Activated B cell treated with CpG ODN at 0.5 μM for 24 hours (primary cell): ENCODE data around the gene NPLOC4. TPM values are rescaled to one million over a fixed set of nuclear protein-coding genes. Genes with fewer than 3 reads are reported as not detected.
A peak's percentile ranks its signal among the peaks of the same experiment; 100 is the strongest.

ENCODE experiments used
- ATAC-seq: fragments of 200-7000 bp; cut with Tn5 transposase; one replicate; pipeline ENCODE4 v1.10.0; 2021; ENCODE audit warnings: low read depth, mild to moderate bottlenecking, moderate library complexity
- CTCF ChIA-PET: fragments of 350-600 bp; sonication (Branson Sonifier 250); formaldehyde crosslinking; loops from one replicate; lab custom pipeline; 2021; ENCODE audit warnings: antibody characterized with exemption; lab: Charles Lee
- POLR2A ChIA-PET: fragments of 350-600 bp; sonication (Branson Sonifier 250); formaldehyde crosslinking; loops from one replicate; lab custom pipeline; 2021; ENCODE audit warnings: antibody characterized with exemption; lab: Charles Lee
- DNase-seq: peaks from one replicate; pipeline ENCODE4 v3.0.0; 2022
- H3K27ac Mint-ChIP-seq: one replicate; pipeline ENCODE4 v1.8.0; 2020; ENCODE audit warnings: mixed read lengths
- H3K27me3 Mint-ChIP-seq: one replicate; pipeline ENCODE4 v1.8.0; 2021; ENCODE audit warnings: mixed read lengths
- H3K36me3 Mint-ChIP-seq: one replicate; pipeline ENCODE4 v1.8.0; 2021; ENCODE audit warnings: low read depth, mixed read lengths
- H3K4me1 Mint-ChIP-seq: one replicate; pipeline ENCODE4 v1.8.0; 2021; ENCODE audit warnings: mixed read lengths
- H3K4me3 Mint-ChIP-seq: one replicate; pipeline ENCODE4 v1.8.0; 2020; ENCODE audit warnings: mild to moderate bottlenecking, mixed read lengths
- H3K9me3 Mint-ChIP-seq: one replicate; pipeline ENCODE4 v1.8.0; 2020; ENCODE audit warnings: mixed read lengths
- CTCF ChIP-seq: fragments of 200-600 bp; IDR thresholded peaks from one replicate; pipeline ENCODE4 v1.8.0; 2022; ENCODE audit warnings: antibody characterized with exemption, mild to moderate bottlenecking
- intact Hi-C: fragments of 100-400 bp; cut with micrococcal nuclease; formaldehyde crosslinking; loops from one replicate; pipeline ENCODE4 v1.15.1; 2024
- total RNA-seq: library from RNA; stranded (reverse); gene quantifications from 2 replicates; pipeline ENCODE4 v1.2.3, GENCODE V29; 2022

Gene NPLOC4
- total RNA-seq, 1 donor from 2014 or later = 132 TPM

- no peaks in the 10 kb centered on the region for H3K9me3 Mint-ChIP-seq
- peaks cover 4% of the 10 kb centered on the region for H3K27me3 Mint-ChIP-seq
- DNase-seq (no peak), ATAC-seq (no peak)
- TF ChIP-seq CTCF = no peak
- peaks cover 32% of the 10 kb centered on the region for H3K36me3 Mint-ChIP-seq
- CTCF ChIA-PET = interaction anchor here (1.0 to 2.1 kb wide), 5 partner anchors 19 to 285 kb away, joined by 3 to 8 read pairs (median 5); no protein-coding TSS in a partner anchor
- H3K27ac Mint-ChIP-seq = no peak overlapping the region
- intact Hi-C loops = loop anchor here (1.0 to 2.0 kb wide), 3 partner anchors 20 to 437 kb away; no protein-coding TSS in a partner anchor
- H3K4me1 Mint-ChIP-seq = peaks cover 23% of the 10 kb centered on the region
- POLR2A ChIA-PET = interaction anchor here (0.5 to 4.0 kb wide), 8 partner anchors 9 to 173 kb away, joined by 3 to 35 read pairs (median 4); partner anchors contain the start of gene ACTG1
- H3K4me3 Mint-ChIP-seq = no peak overlapping the region
Observed at GRCh38 chr17:81537856-81538555, 98.9 kb downstream of the NPLOC4 start.

GRCh38 chr17:81537343-81537855, 99.5 kb downstream of the NPLOC4 start:
- ATAC-seq (peak; percentile 81), DNase-seq (peak; percentile 45)
- H3K9me3 Mint-ChIP-seq = no peaks in the 10 kb centered on the region
- no peak overlapping the region for H3K4me3 Mint-ChIP-seq
- intact Hi-C loops = loop anchor here (1.0 to 2.0 kb wide), 3 partner anchors 19 to 437 kb away; no protein-coding TSS in a partner anchor
- no peak overlapping the region for H3K27ac Mint-ChIP-seq
- CTCF ChIA-PET = interaction anchor here (1.0 to 2.1 kb wide), 6 partner anchors 19 to 284 kb away, joined by 3 to 8 read pairs (median 4); no protein-coding TSS in a partner anchor
- peaks cover 4% of the 10 kb centered on the region for H3K27me3 Mint-ChIP-seq
- POLR2A ChIA-PET = interaction anchor here (0.5 to 4.0 kb wide), 7 partner anchors 19 to 174 kb away, joined by 3 to 35 read pairs (median 3); partner anchors contain the start of gene ACTG1
- H3K4me1 Mint-ChIP-seq = peaks cover 23% of the 10 kb centered on the region
- peaks cover 26% of the 10 kb centered on the region for H3K36me3 Mint-ChIP-seq
- no peak for TF ChIP-seq CTCF

GRCh38 chr17:81536299-81537290, 100.3 kb downstream of the NPLOC4 start:
- intact Hi-C loops = loop anchor here (1.0 to 2.0 kb wide), 3 partner anchors 18 to 436 kb away; no protein-coding TSS in a partner anchor
- no peak overlapping the region for H3K4me3 Mint-ChIP-seq
- peaks cover 21% of the 10 kb centered on the region for H3K36me3 Mint-ChIP-seq
- ChIA-PET POLR2A (interaction anchor here (0.8 to 4.0 kb wide), 7 partner anchors 15 to 142 kb away, joined by 3 to 35 read pairs (median 5); partner anchors contain the start of genes ACTG1 and FAAP100), CTCF (interaction anchor here (1.0 to 2.1 kb wide), 7 partner anchors 18 to 283 kb away, joined by 3 to 5 read pairs (median 3); no protein-coding TSS in a partner anchor)
- H3K27me3 Mint-ChIP-seq = peaks cover 4% of the 10 kb centered on the region
- no peak for DNase-seq
- no peaks in the 10 kb centered on the region for H3K9me3 Mint-ChIP-seq
- no peak for TF ChIP-seq CTCF
- peaks cover 23% of the 10 kb centered on the region for H3K4me1 Mint-ChIP-seq
- no peak overlapping the region for H3K27ac Mint-ChIP-seq
- ATAC-seq = no peak

- H3K27ac Mint-ChIP-seq = no peak overlapping the region
- CTCF ChIA-PET = interaction anchor here (1.1 to 2.1 kb wide), 3 partner anchors 17 to 26 kb away, joined by 3 to 5 read pairs (median 5); no protein-coding TSS in a partner anchor
- H3K4me3 Mint-ChIP-seq = no peak overlapping the region
- intact Hi-C loops = loop anchor here (2.0 kb wide), 1 partner anchor 435 kb away; no protein-coding TSS in a partner anchor
- DNase-seq = no peak
- H3K36me3 Mint-ChIP-seq = peaks cover 16% of the 10 kb centered on the region
- peaks cover 23% of the 10 kb centered on the region for H3K4me1 Mint-ChIP-seq
- H3K27me3 Mint-ChIP-seq = peaks cover 4% of the 10 kb centered on the region
- TF ChIP-seq CTCF = no peak
- ATAC-seq = no peak
- no peaks in the 10 kb centered on the region for H3K9me3 Mint-ChIP-seq
- POLR2A ChIA-PET = interaction anchor here (0.8 to 4.0 kb wide), 5 partner anchors 16 to 141 kb away, joined by 3 to 35 read pairs (median 3); partner anchors contain the start of genes ACTG1 and FAAP100
Observed at GRCh38 chr17:81535480-81536298, 101.2 kb downstream of the NPLOC4 start.
